Measurements from ENCODE around the gene LRRFIP2.

DNA sequence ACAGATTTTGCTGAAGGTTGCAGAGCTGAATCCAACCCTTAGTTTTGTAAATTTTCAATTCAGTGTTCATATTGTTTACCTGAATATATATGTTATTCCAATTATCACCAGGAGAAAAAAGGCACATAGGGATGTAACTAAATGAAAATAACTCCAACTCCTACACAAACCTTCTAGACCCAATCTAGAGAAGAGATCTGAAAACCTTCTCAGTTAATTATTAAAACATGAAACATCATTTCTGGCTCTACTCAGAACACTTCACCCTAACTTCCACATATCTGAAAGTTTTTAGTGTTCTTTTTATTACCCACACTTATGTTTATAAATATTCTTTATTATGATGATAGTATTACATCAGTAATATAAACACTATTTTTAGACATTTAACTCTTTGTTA is 76.6 kb downstream of the LRRFIP2 start:
- TF ChIP-seq, protein P1, sequence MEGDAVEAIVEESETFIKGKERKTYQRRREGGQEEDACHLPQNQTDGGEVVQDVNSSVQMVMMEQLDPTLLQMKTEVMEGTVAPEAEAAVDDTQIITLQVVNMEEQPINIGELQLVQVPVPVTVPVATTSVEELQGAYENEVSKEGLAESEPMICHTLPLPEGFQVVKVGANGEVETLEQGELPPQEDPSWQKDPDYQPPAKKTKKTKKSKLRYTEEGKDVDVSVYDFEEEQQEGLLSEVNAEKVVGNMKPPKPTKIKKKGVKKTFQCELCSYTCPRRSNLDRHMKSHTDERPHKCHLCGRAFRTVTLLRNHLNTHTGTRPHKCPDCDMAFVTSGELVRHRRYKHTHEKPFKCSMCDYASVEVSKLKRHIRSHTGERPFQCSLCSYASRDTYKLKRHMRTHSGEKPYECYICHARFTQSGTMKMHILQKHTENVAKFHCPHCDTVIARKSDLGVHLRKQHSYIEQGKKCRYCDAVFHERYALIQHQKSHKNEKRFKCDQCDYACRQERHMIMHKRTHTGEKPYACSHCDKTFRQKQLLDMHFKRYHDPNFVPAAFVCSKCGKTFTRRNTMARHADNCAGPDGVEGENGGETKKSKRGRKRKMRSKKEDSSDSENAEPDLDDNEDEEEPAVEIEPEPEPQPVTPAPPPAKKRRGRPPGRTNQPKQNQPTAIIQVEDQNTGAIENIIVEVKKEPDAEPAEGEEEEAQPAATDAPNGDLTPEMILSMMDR (conservative IDR thresholded peaks at IDR 0.05; ENCODE audit: low read length) = no peak
- no peak for TF ChIP-seq EZH2phosphoT487 (IDR thresholded peaks at IDR 0.05; ENCODE audit: borderline replicate concordance)

Data from Loucy (cell line).